HepG2 (cell line): ENCODE data around the gene CD96. TPM values are rescaled to one million over a fixed set of nuclear protein-coding genes. Genes with fewer than 3 reads are reported as not detected.

Source experiments
- ATAC-seq: fragments of 200-7000 bp; cut with Tn5 transposase; 3 replicates; pipeline ENCODE4 v1.9.1; 2020; ENCODE audit warnings: mild to moderate bottlenecking, moderate library complexity
- BruUV-seq: library from RNA; stranded (reverse); fragments of 400-500 nt; replicated peaks from 2 replicates; lab custom pipeline; 2021; lab: Mats Ljungman, UMichigan
- CTCF ChIA-PET: fragments of 300-600 bp; formaldehyde crosslinking; extraction: SDS; loops from one replicate; lab custom pipeline; 2021; ENCODE audit warnings: low total read pairs, inconsistent platforms, low intra/inter-chr PET ratio; lab: Yijun Ruan, JAX
- POLR2A ChIA-PET: fragments of 350-600 bp; sonication (Branson Sonifier 250); formaldehyde crosslinking; loops from one replicate; lab custom pipeline; 2020; ENCODE audit warnings: antibody characterized with exemption, inconsistent platforms; lab: Yijun Ruan, JAX
- DNase-seq: peaks from one replicate; pipeline ENCODE4 v3.0.0-alpha.2; 2015; ENCODE audit warnings: low spot score
- FAIRE-seq: peaks from 3 replicates; lab custom pipeline; 2011; peaks lifted over from hg19 to GRCh38; lab: Jason Lieb, UNC
- H2AFZ ChIP-seq: one replicate; pipeline ENCODE4 v1.6.1; 2011; ENCODE audit warnings: low read length, inconsistent platforms
- H3K27ac ChIP-seq: fragments of 300-600 bp; 3 replicates; pipeline ENCODE4 v1.8.0; 2011; ENCODE audit warnings: mixed run types, mild to moderate bottlenecking, mixed read lengths, low read length, inconsistent platforms; ENCODE audit not compliant: insufficient read depth; ENCODE audit errors: extremely low read length
- H3K27me3 ChIP-seq, 2 experiments: fragments of 200-600 bp in 1 of 2; 2 replicates in 1 of 2; 3 replicates in 1 of 2; pipeline versions ENCODE4 v1.6.0 to v1.8.0; 2011; ENCODE audit warnings: low read length in 2 of 2, mild to moderate bottlenecking in 2 of 2, moderate library complexity in 2 of 2, inconsistent platforms in 1 of 2; ENCODE audit not compliant: insufficient read depth in 2 of 2, control insufficient read depth in 1 of 2
- H3K36me3 ChIP-seq, 2 experiments: fragments of 200-600 bp in 1 of 2; replicated peaks in 1 of 2; 2 replicates in 1 of 2; 3 replicates in 1 of 2; pipeline versions ENCODE4 v1.5.1 to v1.8.0; 2011; ENCODE audit warnings: low read length in 2 of 2, inconsistent platforms in 1 of 2; ENCODE audit not compliant: insufficient read depth in 2 of 2, control insufficient read depth in 1 of 2
- H3K4me1 ChIP-seq: 2 replicates; pipeline ENCODE4 v1.5.1; 2012; ENCODE audit warnings: low read length, inconsistent platforms; ENCODE audit not compliant: insufficient read depth
- H3K4me2 ChIP-seq: 2 replicates; pipeline ENCODE4 v1.6.0; 2011; ENCODE audit warnings: low read depth, low read length, inconsistent platforms
- H3K4me3 ChIP-seq, 3 experiments: fragments of 200-600 bp in 1 of 3; sonication (generic), shearing (Covaris generic) in 1 of 3; replicated peaks in 1 of 3; 2 replicates each; pipeline ENCODE4 v1.5.1; 2011 to 2016; ENCODE audit warnings: low read length in 3 of 3, inconsistent platforms in 2 of 3, low read depth in 2 of 3, mild to moderate bottlenecking in 2 of 3, control low read depth in 1 of 3, mixed read lengths in 1 of 3; ENCODE audit not compliant: insufficient read depth in 1 of 3
- H3K79me2 ChIP-seq: one replicate; pipeline ENCODE4 v1.6.1; 2011; ENCODE audit warnings: low read length, inconsistent platforms; ENCODE audit not compliant: insufficient read depth
- H3K9ac ChIP-seq: 2 replicates; pipeline ENCODE4 v1.6.0; 2011; ENCODE audit warnings: mild to moderate bottlenecking, low read depth, low read length, inconsistent platforms; ENCODE audit not compliant: insufficient read depth
- H3K9me3 ChIP-seq: 2 replicates; pipeline ENCODE4 v1.5.1; 2012; ENCODE audit warnings: mild to moderate bottlenecking, low read length
- H4K20me1 ChIP-seq: 2 replicates; pipeline ENCODE4 v1.6.0; 2011; ENCODE audit warnings: inconsistent platforms, mild to moderate bottlenecking, low read length, moderate library complexity; ENCODE audit not compliant: insufficient read depth
- ATF7-NPFF ChIP-seq: sonication (generic); formaldehyde crosslinking; IDR thresholded peaks from 2 replicates; pipeline ENCODE4 v1.8.1; 2023; ENCODE audit warnings: mild to moderate bottlenecking, low read depth, missing genetic modification reagents, moderate library complexity
- POLR2AphosphoS5 ChIP-seq: IDR thresholded peaks from 2 replicates; pipeline ENCODE4 v1.6.1; 2012; ENCODE audit warnings: low read depth, low read length
- PRDM10 ChIP-seq: sonication (generic); formaldehyde crosslinking; IDR thresholded peaks from 2 replicates; pipeline ENCODE4 v1.4.0; 2020; ENCODE audit warnings: low read depth, missing genetic modification reagents
- RAD21 ChIP-seq: fragments of 450-650 bp; formaldehyde crosslinking; IDR thresholded peaks from 2 replicates; pipeline ENCODE4 v1.5.0; 2020; ENCODE audit warnings: mild to moderate bottlenecking
- ZEB1 ChIP-seq: IDR thresholded peaks from 2 replicates; pipeline ENCODE4 v1.6.1; 2012; ENCODE audit warnings: mild to moderate bottlenecking, low read depth, inconsistent platforms; ENCODE audit not compliant: insufficient replicate concordance
- ZFP62 ChIP-seq: sonication (generic); formaldehyde crosslinking; IDR thresholded peaks from 2 replicates; pipeline ENCODE4 v1.4.0; 2020; ENCODE audit warnings: missing genetic modification reagents
- ZNF782 ChIP-seq: sonication (generic); formaldehyde crosslinking; IDR thresholded peaks from 2 replicates; pipeline ENCODE4 v1.4.0; 2020; ENCODE audit warnings: missing genetic modification reagents, mild to moderate bottlenecking, borderline replicate concordance
- WGBS: methylation state at CpG from one replicate; pipeline ENCODE4 v1.1.6; 2017; ENCODE audit warnings: low lambda C conversion rate; 5-methylcytosine and 5-hydroxymethylcytosine counted together
- in situ Hi-C: cut with HindIII; loops from 2 replicates; pipeline ENCODE4 v1.10.0; 2017; ENCODE audit warnings: low pct_unique_long_range_greater_than_20kb; ENCODE audit not compliant: extremely low pct_ligation_motif_present
- intact Hi-C: fragments of 100-400 bp; cut with micrococcal nuclease; formaldehyde crosslinking; loops from one replicate; pipeline ENCODE4 v1.10.0; 2022; ENCODE audit not compliant: unreplicated experiment
- polyA plus RNA-seq, 8 experiments: library from polyadenylated mRNA; depleted of rRNA in 3 of 8; stranded (reverse) in 7 of 8; unstranded in 1 of 8; fragments of >200 nt; fragmentation: Illumina TruSeq in 4 of 8; extraction: Trizol in 4 of 8; gene quantifications; 2 replicates each; pipeline versions ENCODE4 v1.2.1 to v1.2.3, GENCODE V29; 2011 to 2016; ENCODE audit warnings: low read depth in 4 of 8, missing spikeins in 1 of 8, mixed read lengths in 1 of 8; ENCODE audit not compliant: insufficient read depth in 1 of 8
- total RNA-seq, 5 experiments: library from RNA; depleted of rRNA; stranded (reverse); fragments of >200 nt; fragmentation: Illumina TruSeq; extraction: Trizol; gene quantifications; 2 replicates each; pipeline ENCODE4 v1.2.3, GENCODE V29; 2016; ENCODE audit warnings: low read depth in 1 of 5
- TF ChIP-seq, protein P1 (sequence below): sonication (generic); formaldehyde crosslinking; IDR thresholded peaks from 2 replicates; pipeline ENCODE4 v1.4.0; 2020; ENCODE audit warnings: missing genetic modification reagents

CD96 gene
- total and polyA plus RNA-seq, 2 of the 13 experiments (the other 11 are each of a cell fraction or from before 2014, with no cell fraction given) = not detected

- TF ChIP-seq, protein P1, sequence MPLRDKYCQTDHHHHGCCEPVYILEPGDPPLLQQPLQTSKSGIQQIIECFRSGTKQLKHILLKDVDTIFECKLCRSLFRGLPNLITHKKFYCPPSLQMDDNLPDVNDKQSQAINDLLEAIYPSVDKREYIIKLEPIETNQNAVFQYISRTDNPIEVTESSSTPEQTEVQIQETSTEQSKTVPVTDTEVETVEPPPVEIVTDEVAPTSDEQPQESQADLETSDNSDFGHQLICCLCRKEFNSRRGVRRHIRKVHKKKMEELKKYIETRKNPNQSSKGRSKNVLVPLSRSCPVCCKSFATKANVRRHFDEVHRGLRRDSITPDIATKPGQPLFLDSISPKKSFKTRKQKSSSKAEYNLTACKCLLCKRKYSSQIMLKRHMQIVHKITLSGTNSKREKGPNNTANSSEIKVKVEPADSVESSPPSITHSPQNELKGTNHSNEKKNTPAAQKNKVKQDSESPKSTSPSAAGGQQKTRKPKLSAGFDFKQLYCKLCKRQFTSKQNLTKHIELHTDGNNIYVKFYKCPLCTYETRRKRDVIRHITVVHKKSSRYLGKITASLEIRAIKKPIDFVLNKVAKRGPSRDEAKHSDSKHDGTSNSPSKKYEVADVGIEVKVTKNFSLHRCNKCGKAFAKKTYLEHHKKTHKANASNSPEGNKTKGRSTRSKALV = no peak
- TF ChIP-seq ZFP62 (CRISPR knock-in tag) = no peak
- TF ChIP-seq ATF7-NPFF = no peak
These were observed 150.9 kb downstream of the CD96 start (continued) for GRCh38 chr3:111692593-111693552.

DNA sequence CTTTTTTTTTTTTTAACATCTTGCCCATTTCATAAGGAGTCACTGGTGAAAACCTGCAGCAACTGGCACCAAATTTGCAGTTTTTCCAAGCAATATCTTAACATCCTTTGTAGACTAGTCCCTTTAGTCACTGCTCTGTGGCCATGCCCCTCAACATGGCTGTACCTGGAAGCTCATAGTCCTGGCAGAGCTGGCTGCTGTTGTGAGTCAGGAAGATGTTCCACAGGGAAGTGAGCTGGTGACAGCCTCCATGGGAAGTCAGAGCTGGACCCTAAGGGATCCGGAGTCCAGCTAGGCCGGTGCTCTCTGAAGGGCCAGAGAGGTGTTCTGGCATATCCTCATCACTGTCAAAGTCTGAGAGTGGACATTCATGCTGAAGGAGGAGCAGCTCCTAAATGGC lies 152.5 kb downstream of the CD96 start:
- ChIA-PET CTCF (no interaction called here), POLR2A (interaction anchor here (0.7 kb wide), 1 partner anchor 16 kb away, joined by 4 read pairs; no protein-coding TSS in a partner anchor)
- Histone ChIP-seq H3K4me1 (no peaks in the 10 kb centered on the region), H3K9ac (no peak overlapping the region), H3K36me3 (no peaks in the 10 kb centered on the region), H2AFZ (no peak overlapping the region), H4K20me1 (no peaks in the 10 kb centered on the region), H3K4me2 (no peak overlapping the region), H3K4me3 (no peak overlapping the region), H3K27ac (no peak overlapping the region), H3K79me2 (no peaks in the 10 kb centered on the region), H3K9me3 (no peaks in the 10 kb centered on the region), H3K27me3 (no peaks in the 10 kb centered on the region)
- DNase-seq (no peak), FAIRE-seq (no peak), ATAC-seq (no peak)
- intact Hi-C loops = no loop called here
- BruUV-seq = no TSS peak
- WGBS = 100% methylated on average over 1 of the region's 2 CpGs
- in situ Hi-C loops = no loop called here
- TF ChIP-seq POLR2AphosphoS5 (no peak), ZNF782 (CRISPR knock-in tag) (no peak), ZEB1 (no peak), RAD21 (no peak), PRDM10 (no peak)
